ENCODE data around the gene ATP2A3.

GRCh38 chr17:3982113-3982512, 17.9 kb upstream of the ATP2A3 start:
- TF ChIP-seq CTCF (IDR thresholded peaks at IDR 0.05) (no peak), POLR2A (IDR thresholded peaks at IDR 0.05) (no peak), POLR2AphosphoS5 (IDR thresholded peaks at IDR 0.05) (no peak)

Measured in breast epithelium (tissue), 3 donors.